Measurements from ENCODE around the gene SNX7. TPM values are rescaled to one million over a fixed set of nuclear protein-coding genes. Genes with fewer than 3 reads are reported as not detected.

The SNX7 gene
- total and polyA plus RNA-seq, 4 experiments from 2014 or later, result 0.35 to 0.83 (median 0.52) TPM

GRCh38 chr1:98769162-98769561, 107.6 kb downstream of the SNX7 start:
- Histone ChIP-seq H3K27ac (ENCODE audit: low read depth, low read length) (no peak overlapping the region), H3K36me3 (ENCODE audit: insufficient read depth, low read length) (no peaks in the 10 kb centered on the region), H3K27me3 (ENCODE audit: insufficient read depth, low read length) (no peaks in the 10 kb centered on the region), H3K9me3 (ENCODE audit: control insufficient read depth in 1 of 2, low read length in 2 of 2) (no peaks in the 10 kb centered on the region), H3K4me3 (ENCODE audit: low read length in 2 of 2) (no peak overlapping the region), H3K4me1 (ENCODE audit: insufficient read depth, low read length) (no peaks in the 10 kb centered on the region)
- CTCF ChIA-PET (ENCODE audit: partially characterized antibody), result interaction anchor here (1.2 to 1.3 kb wide), 2 partner anchors 11 to 25 kb away, joined by 3 to 5 read pairs; no protein-coding TSS in a partner anchor
- H3K36me3 Mint-ChIP-seq, result no peaks in the 10 kb centered on the region
- H3K4me1 Mint-ChIP-seq, result peaks cover 0 to 1% (median 0%) of the 10 kb centered on the region in 4 donors
- H3K27ac Mint-ChIP-seq, result no peak overlapping the region
- POLR2A ChIA-PET (ENCODE audit: partially characterized antibody), result no interaction called here
- DNase-seq, result no peak
- H3K9me3 Mint-ChIP-seq, result no peaks in the 10 kb centered on the region
- H3K27me3 Mint-ChIP-seq, result peaks cover 2 to 7% of the 10 kb centered on the region in 2 donors
- no peak overlapping the region for H3K4me3 Mint-ChIP-seq
- intact Hi-C loops (cut with micrococcal nuclease), result no loop called here

GRCh38 chr1:98781906-98782305, 120.4 kb downstream of the SNX7 start:
- peaks cover 1 to 6% of the 10 kb centered on the region in 2 donors for H3K36me3 Mint-ChIP-seq
- no peak overlapping the region for H3K4me3 Mint-ChIP-seq
- Histone ChIP-seq H3K27me3 (ENCODE audit: insufficient read depth, low read length) (no peaks in the 10 kb centered on the region), H3K4me1 (ENCODE audit: insufficient read depth, low read length) (no peaks in the 10 kb centered on the region), H3K27ac (ENCODE audit: low read depth, low read length) (no peak overlapping the region), H3K9me3 (ENCODE audit: control insufficient read depth in 1 of 2, low read length in 2 of 2) (no peaks in the 10 kb centered on the region), H3K36me3 (ENCODE audit: insufficient read depth, low read length) (no peaks in the 10 kb centered on the region), H3K4me3 (ENCODE audit: low read length in 2 of 2) (no peak overlapping the region)
- no peak for DNase-seq
- ChIA-PET POLR2A (ENCODE audit: partially characterized antibody) (no interaction called here), CTCF (ENCODE audit: partially characterized antibody) (interaction anchor here (1.4 to 1.9 kb wide), 2 partner anchors 12 to 21 kb away, joined by 4 to 5 read pairs; no protein-coding TSS in a partner anchor)
- peaks cover 10% of the 10 kb centered on the region in 2 donors for H3K27me3 Mint-ChIP-seq
- H3K4me1 Mint-ChIP-seq, result no peaks in the 10 kb centered on the region
- H3K9me3 Mint-ChIP-seq, result peaks cover 0 to 24% (median 11%) of the 10 kb centered on the region in 8 donors
- H3K27ac Mint-ChIP-seq, result no peak overlapping the region
- intact Hi-C loops (cut with micrococcal nuclease), result no loop called here

GRCh38 chr1:98783821-98784220, 122.3 kb downstream of the SNX7 start:
- H3K4me1 ChIP-seq (ENCODE audit: insufficient read depth, low read length), result no peaks in the 10 kb centered on the region
- ChIA-PET CTCF (ENCODE audit: partially characterized antibody) (no interaction called here), POLR2A (ENCODE audit: partially characterized antibody) (no interaction called here)
- intact Hi-C loops (cut with micrococcal nuclease), result no loop called here
- no peak overlapping the region for H3K27ac ChIP-seq (ENCODE audit: low read depth, low read length)
- Mint-ChIP-seq H3K9me3 (peaks cover 0 to 24% (median 11%) of the 10 kb centered on the region in 8 donors), H3K4me3 (no peak overlapping the region), H3K27ac (no peak overlapping the region), H3K36me3 (peaks cover 1 to 6% of the 10 kb centered on the region in 2 donors), H3K27me3 (peaks cover 8 to 10% of the 10 kb centered on the region in 2 donors), H3K4me1 (no peaks in the 10 kb centered on the region)
- no peaks in the 10 kb centered on the region for H3K9me3 ChIP-seq (ENCODE audit: control insufficient read depth in 1 of 2, low read length in 2 of 2)
- no peak for DNase-seq
- H3K27me3 ChIP-seq (ENCODE audit: insufficient read depth, low read length), result no peaks in the 10 kb centered on the region
- H3K36me3 ChIP-seq (ENCODE audit: insufficient read depth, low read length), result no peaks in the 10 kb centered on the region
- H3K4me3 ChIP-seq (ENCODE audit: low read length in 2 of 2), result no peak overlapping the region

GRCh38 chr1:98791498-98791897, 130.0 kb downstream of the SNX7 start:
- no peak overlapping the region for H3K4me3 ChIP-seq (ENCODE audit: low read length in 2 of 2)
- H3K27me3 Mint-ChIP-seq, result no peaks in the 10 kb centered on the region
- DNase-seq, result no peak
- H3K4me1 ChIP-seq (ENCODE audit: insufficient read depth, low read length), result no peaks in the 10 kb centered on the region
- intact Hi-C loops (cut with micrococcal nuclease), result loop anchor here (5.0 kb wide), 1 partner anchor 896 kb away; no protein-coding TSS in a partner anchor
- H3K4me3 Mint-ChIP-seq, result no peak overlapping the region
- H3K9me3 Mint-ChIP-seq, result peaks cover 0 to 6% (median 4%) of the 10 kb centered on the region in 8 donors
- ChIA-PET CTCF (ENCODE audit: partially characterized antibody) (interaction anchor here (3.5 to 3.6 kb wide), 2 partner anchors 390 to 690 kb away, joined by 22 to 40 read pairs; no protein-coding TSS in a partner anchor), POLR2A (ENCODE audit: partially characterized antibody) (no interaction called here)
- H3K36me3 ChIP-seq (ENCODE audit: insufficient read depth, low read length), result no peaks in the 10 kb centered on the region
- H3K27ac Mint-ChIP-seq, result peak overlapping the region in 1 of 7 donors; percentile 22
- H3K4me1 Mint-ChIP-seq, result peaks cover 5 to 14% (median 7%) of the 10 kb centered on the region in 4 donors
- H3K36me3 Mint-ChIP-seq, result no peaks in the 10 kb centered on the region
- no peak overlapping the region for H3K27ac ChIP-seq (ENCODE audit: low read depth, low read length)
- no peaks in the 10 kb centered on the region for H3K27me3 ChIP-seq (ENCODE audit: insufficient read depth, low read length)
- no peaks in the 10 kb centered on the region for H3K9me3 ChIP-seq (ENCODE audit: control insufficient read depth in 1 of 2, low read length in 2 of 2)

- Histone ChIP-seq H3K4me1 (ENCODE audit: insufficient read depth, low read length) (peaks cover 5% of the 10 kb centered on the region), H3K27ac (ENCODE audit: low read depth, low read length) (no peak overlapping the region), H3K36me3 (ENCODE audit: insufficient read depth, low read length) (no peaks in the 10 kb centered on the region), H3K27me3 (ENCODE audit: insufficient read depth, low read length) (no peaks in the 10 kb centered on the region), H3K9me3 (ENCODE audit: control insufficient read depth in 1 of 2, low read length in 2 of 2) (no peaks in the 10 kb centered on the region), H3K4me3 (ENCODE audit: low read length in 2 of 2) (no peak overlapping the region)
- intact Hi-C loops (cut with micrococcal nuclease), result loop anchor here (5.0 kb wide), 1 partner anchor 895 kb away; no protein-coding TSS in a partner anchor
- Mint-ChIP-seq H3K9me3 (peaks cover 0 to under 1% (median 0%) of the 10 kb centered on the region in 8 donors), H3K27me3 (no peaks in the 10 kb centered on the region), H3K4me1 (peaks cover 11 to 20% (median 12%) of the 10 kb centered on the region in 4 donors), H3K27ac (peak overlapping the region in 1 of 7 donors; percentile 4), H3K36me3 (no peaks in the 10 kb centered on the region), H3K4me3 (no peak overlapping the region)
- CTCF ChIA-PET (ENCODE audit: partially characterized antibody), result interaction anchor here (0.8 to 3.6 kb wide), 3 partner anchors 390 to 689 kb away, joined by 3 to 40 read pairs (median 22); no protein-coding TSS in a partner anchor
- POLR2A ChIA-PET (ENCODE audit: partially characterized antibody), result no interaction called here
- DNase-seq, result no peak
Observed at GRCh38 chr1:98792123-98792522, 130.6 kb downstream of the SNX7 start.

- Histone ChIP-seq H3K4me3 (ENCODE audit: low read length in 2 of 2) (no peak overlapping the region), H3K27ac (ENCODE audit: low read depth, low read length) (no peak overlapping the region), H3K27me3 (ENCODE audit: insufficient read depth, low read length) (no peaks in the 10 kb centered on the region), H3K4me1 (ENCODE audit: insufficient read depth, low read length) (peaks cover 15% of the 10 kb centered on the region), H3K36me3 (ENCODE audit: insufficient read depth, low read length) (no peaks in the 10 kb centered on the region), H3K9me3 (ENCODE audit: control insufficient read depth in 1 of 2, low read length in 2 of 2) (no peaks in the 10 kb centered on the region)
- Mint-ChIP-seq H3K4me3 (no peak overlapping the region), H3K9me3 (no peaks in the 10 kb centered on the region), H3K36me3 (no peaks in the 10 kb centered on the region), H3K27ac (no peak overlapping the region), H3K4me1 (peaks cover 20 to 30% (median 21%) of the 10 kb centered on the region in 4 donors), H3K27me3 (no peaks in the 10 kb centered on the region)
- DNase-seq, result no peak
- ChIA-PET POLR2A (ENCODE audit: partially characterized antibody) (interaction anchor here (2.5 kb wide), 1 partner anchor 78 kb away, joined by 14 read pairs; no protein-coding TSS in a partner anchor), CTCF (ENCODE audit: partially characterized antibody) (interaction anchor here (0.8 to 3.6 kb wide), 30 partner anchors 12 to 912 kb away, joined by 3 to 40 read pairs (median 5); no protein-coding TSS in a partner anchor)
- intact Hi-C loops (cut with micrococcal nuclease), result loop anchor here (5.0 kb wide), 1 partner anchor 894 kb away; no protein-coding TSS in a partner anchor
Observed at GRCh38 chr1:98793136-98793535, 131.6 kb downstream of the SNX7 start.

GRCh38 chr1:98794196-98794886, 132.8 kb downstream of the SNX7 start:
- intact Hi-C loops (cut with micrococcal nuclease), result loop anchor here (1.0 to 5.0 kb wide), 7 partner anchors 45 to 913 kb away; no protein-coding TSS in a partner anchor

More at GRCh38 chr1:98794196-98794886, 132.8 kb downstream of the SNX7 start:
- H3K4me3 Mint-ChIP-seq, result peak overlapping the region in 1 of 8 donors; percentile 60
- ChIA-PET CTCF (ENCODE audit: partially characterized antibody) (interaction anchor here (0.7 to 3.6 kb wide), 56 partner anchors 9 to 915 kb away, joined by 3 to 40 read pairs (median 4); no protein-coding TSS in a partner anchor), POLR2A (ENCODE audit: partially characterized antibody) (interaction anchor here (0.7 to 2.5 kb wide), 2 partner anchors 77 to 146 kb away, joined by 3 to 14 read pairs; no protein-coding TSS in a partner anchor)
- Histone ChIP-seq H3K27me3 (ENCODE audit: insufficient read depth, low read length) (no peaks in the 10 kb centered on the region), H3K4me3 (ENCODE audit: low read length in 2 of 2) (no peak overlapping the region), H3K9me3 (ENCODE audit: control insufficient read depth in 1 of 2, low read length in 2 of 2) (no peaks in the 10 kb centered on the region), H3K27ac (ENCODE audit: low read depth, low read length) (no peak overlapping the region), H3K36me3 (ENCODE audit: insufficient read depth, low read length) (no peaks in the 10 kb centered on the region), H3K4me1 (ENCODE audit: insufficient read depth, low read length) (peaks cover 18% of the 10 kb centered on the region)
- H3K27me3 Mint-ChIP-seq, result no peaks in the 10 kb centered on the region
- H3K9me3 Mint-ChIP-seq, result no peaks in the 10 kb centered on the region
- H3K36me3 Mint-ChIP-seq, result no peaks in the 10 kb centered on the region
- no peak overlapping the region for H3K27ac Mint-ChIP-seq
- H3K4me1 Mint-ChIP-seq, result peaks cover 24 to 35% (median 26%) of the 10 kb centered on the region in 4 donors
- DNase-seq, result peak; percentile 65 to 72 (median 70)
